Nephron progenitor cell (in vitro differentiated cells): ENCODE measurements around the gene DCUN1D2.

ENCODE experiments used
- DNase-seq: peaks from one replicate; pipeline ENCODE4 v3.0.0; 2021
- H3K27ac Mint-ChIP-seq: 2 replicates; pipeline ENCODE4 v1.8.0; 2021; ENCODE audit warnings: mild to moderate bottlenecking, moderate library complexity, mixed read lengths
- H3K27me3 Mint-ChIP-seq: 2 replicates; pipeline ENCODE4 v1.8.0; 2021; ENCODE audit warnings: mild to moderate bottlenecking, low read depth, mixed read lengths; ENCODE audit not compliant: poor library complexity
- H3K36me3 Mint-ChIP-seq: 2 replicates; pipeline ENCODE4 v1.8.0; 2021; ENCODE audit warnings: low read depth, mixed read lengths
- H3K4me1 Mint-ChIP-seq: 2 replicates; pipeline ENCODE4 v1.8.0; 2021; ENCODE audit warnings: mixed read lengths
- H3K4me3 Mint-ChIP-seq: 2 replicates; pipeline ENCODE4 v1.8.0; 2021; ENCODE audit warnings: mild to moderate bottlenecking, moderate library complexity, mixed read lengths
- H3K9me3 Mint-ChIP-seq: 2 replicates; pipeline ENCODE4 v1.8.0; 2021; ENCODE audit warnings: mild to moderate bottlenecking, moderate library complexity, mixed read lengths
- TF ChIP-seq, protein P1 (sequence below): fragments of 200-600 bp; sonication (generic); IDR thresholded peaks from 2 replicates; pipeline ENCODE4 v1.5.0; 2021; ENCODE audit warnings: antibody characterized with exemption

DCUN1D2 gene

DNA sequence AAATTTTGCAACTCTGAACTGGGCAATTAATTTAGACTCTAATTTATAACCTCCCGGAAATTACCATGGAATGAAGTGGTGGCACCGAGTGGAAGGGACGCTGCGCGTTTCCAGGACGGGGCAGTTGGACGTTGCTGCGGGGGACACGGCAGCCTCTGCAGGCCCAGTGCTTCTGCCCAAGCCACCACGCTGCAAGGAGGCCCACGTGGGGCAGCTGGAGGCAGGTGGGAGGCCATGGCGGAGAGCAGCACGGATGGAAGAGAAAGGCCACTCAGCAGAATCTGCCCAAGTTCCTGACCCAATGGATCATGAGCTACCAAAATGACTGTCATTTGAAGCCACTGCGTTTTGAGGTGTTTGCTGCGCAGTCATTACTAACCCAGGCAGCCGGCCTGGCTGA, 26.0 kb downstream of the DCUN1D2 start:
- TF ChIP-seq, protein P1, sequence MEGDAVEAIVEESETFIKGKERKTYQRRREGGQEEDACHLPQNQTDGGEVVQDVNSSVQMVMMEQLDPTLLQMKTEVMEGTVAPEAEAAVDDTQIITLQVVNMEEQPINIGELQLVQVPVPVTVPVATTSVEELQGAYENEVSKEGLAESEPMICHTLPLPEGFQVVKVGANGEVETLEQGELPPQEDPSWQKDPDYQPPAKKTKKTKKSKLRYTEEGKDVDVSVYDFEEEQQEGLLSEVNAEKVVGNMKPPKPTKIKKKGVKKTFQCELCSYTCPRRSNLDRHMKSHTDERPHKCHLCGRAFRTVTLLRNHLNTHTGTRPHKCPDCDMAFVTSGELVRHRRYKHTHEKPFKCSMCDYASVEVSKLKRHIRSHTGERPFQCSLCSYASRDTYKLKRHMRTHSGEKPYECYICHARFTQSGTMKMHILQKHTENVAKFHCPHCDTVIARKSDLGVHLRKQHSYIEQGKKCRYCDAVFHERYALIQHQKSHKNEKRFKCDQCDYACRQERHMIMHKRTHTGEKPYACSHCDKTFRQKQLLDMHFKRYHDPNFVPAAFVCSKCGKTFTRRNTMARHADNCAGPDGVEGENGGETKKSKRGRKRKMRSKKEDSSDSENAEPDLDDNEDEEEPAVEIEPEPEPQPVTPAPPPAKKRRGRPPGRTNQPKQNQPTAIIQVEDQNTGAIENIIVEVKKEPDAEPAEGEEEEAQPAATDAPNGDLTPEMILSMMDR, result no peak
- H3K36me3 Mint-ChIP-seq, result peaks cover 51% of the 10 kb centered on the region
- H3K27me3 Mint-ChIP-seq, result no peaks in the 10 kb centered on the region
- H3K4me1 Mint-ChIP-seq, result peaks cover 16% of the 10 kb centered on the region
- no peak overlapping the region for H3K4me3 Mint-ChIP-seq
- H3K9me3 Mint-ChIP-seq, result no peaks in the 10 kb centered on the region
- H3K27ac Mint-ChIP-seq, result peak overlapping the region; percentile 57
- no peak for DNase-seq

DNA sequence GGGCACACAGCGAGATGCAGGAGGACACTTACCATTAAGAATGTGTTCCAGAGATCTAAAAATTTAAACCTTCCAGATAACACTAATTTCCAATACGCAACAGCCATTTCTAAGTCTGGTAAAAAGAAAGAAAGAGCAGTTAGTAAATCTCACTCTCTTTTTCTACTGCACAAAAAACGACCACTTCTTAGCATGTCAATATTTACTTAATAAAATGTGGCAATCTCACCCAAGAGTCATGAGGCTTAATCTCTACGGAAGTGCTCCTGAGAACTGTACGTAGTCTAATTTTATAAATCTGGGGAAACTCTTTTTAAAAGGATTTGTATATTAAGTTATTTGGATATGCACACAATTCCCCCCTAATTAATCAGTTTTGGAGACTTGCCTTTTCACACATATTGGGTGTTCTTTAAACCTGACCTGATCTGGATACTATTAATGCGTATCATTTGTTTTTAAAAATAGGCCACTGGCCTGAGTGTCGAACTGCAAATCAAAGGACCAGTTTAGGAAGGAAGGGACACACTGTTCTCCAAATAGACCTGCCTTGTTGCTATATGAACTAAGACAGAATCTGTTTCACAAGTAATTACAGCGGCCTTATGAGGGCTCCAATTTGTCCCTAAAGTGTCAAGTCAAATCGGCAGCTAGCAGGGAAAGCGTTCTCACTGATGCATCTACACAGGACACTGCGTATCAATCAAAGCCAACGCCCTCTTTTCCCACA, 29.3 kb downstream of the DCUN1D2 start:
- H3K27me3 Mint-ChIP-seq, result no peaks in the 10 kb centered on the region
- H3K4me1 Mint-ChIP-seq, result no peaks in the 10 kb centered on the region
- DNase-seq, result no peak
- TF ChIP-seq, protein P1, result no peak
- H3K36me3 Mint-ChIP-seq, result peaks cover 50% of the 10 kb centered on the region
- H3K27ac Mint-ChIP-seq, result no peak overlapping the region
- H3K9me3 Mint-ChIP-seq, result no peaks in the 10 kb centered on the region
- H3K4me3 Mint-ChIP-seq, result no peak overlapping the region

DNA sequence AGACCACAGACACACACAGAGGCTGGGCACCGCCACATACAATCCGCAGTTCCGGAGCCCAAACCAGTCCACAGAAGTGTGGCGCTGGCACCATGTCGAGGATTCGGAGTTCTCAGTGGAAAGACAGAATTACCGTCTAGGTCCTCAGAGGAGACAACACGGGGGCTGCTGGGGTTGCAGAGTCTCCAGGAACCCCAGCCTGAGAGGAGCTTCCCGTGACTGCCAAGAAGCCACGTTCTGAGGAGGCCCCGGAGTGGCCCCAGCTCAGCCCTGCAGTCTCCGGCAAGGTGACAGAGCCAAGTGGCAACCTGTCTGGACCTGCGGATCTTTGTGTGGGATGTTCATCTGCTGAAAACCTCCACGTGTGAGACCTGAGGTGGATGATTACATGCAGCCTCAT, 29.9 kb downstream of the DCUN1D2 start:
- peaks cover 2% of the 10 kb centered on the region for H3K27me3 Mint-ChIP-seq
- DNase-seq, result no peak

DNA sequence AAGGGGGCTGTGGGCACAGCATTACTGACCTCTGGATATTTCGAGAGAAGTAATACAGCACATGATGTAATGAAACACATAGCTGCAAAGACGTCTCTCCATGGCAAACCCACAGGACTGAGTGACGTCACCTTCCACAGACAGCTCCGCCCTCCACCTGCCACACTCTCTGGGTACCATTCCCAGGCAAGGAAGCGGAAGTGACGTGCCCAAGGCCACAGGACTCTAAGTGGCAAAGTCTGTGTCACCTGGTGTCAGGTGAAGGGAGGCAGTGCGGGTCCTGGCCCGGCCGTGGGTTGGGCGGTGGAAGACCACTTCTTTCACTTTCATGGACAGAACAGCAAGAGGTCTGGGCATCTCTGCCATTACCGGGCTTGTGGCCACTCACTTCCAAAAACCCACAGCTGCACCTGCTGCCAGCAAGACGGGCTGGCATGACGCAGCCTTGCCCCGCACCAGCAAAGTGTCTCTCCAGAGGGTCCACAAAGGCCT, 30.4 kb downstream of the DCUN1D2 start:
- H3K9me3 Mint-ChIP-seq, result no peaks in the 10 kb centered on the region
- no peak for DNase-seq
- peaks cover 56% of the 10 kb centered on the region for H3K36me3 Mint-ChIP-seq
- H3K4me1 Mint-ChIP-seq, result peaks cover under 1% of the 10 kb centered on the region
- H3K27me3 Mint-ChIP-seq, result peaks cover 4% of the 10 kb centered on the region
- TF ChIP-seq, protein P1, result no peak
- H3K4me3 Mint-ChIP-seq, result no peak overlapping the region
- H3K27ac Mint-ChIP-seq, result no peak overlapping the region

More for the DNA sequence above, 29.9 kb downstream of the DCUN1D2 start:
- no peak overlapping the region for H3K4me3 Mint-ChIP-seq
- TF ChIP-seq, protein P1, result no peak
- no peak overlapping the region for H3K27ac Mint-ChIP-seq
- H3K9me3 Mint-ChIP-seq, result no peaks in the 10 kb centered on the region
- no peaks in the 10 kb centered on the region for H3K4me1 Mint-ChIP-seq
- H3K36me3 Mint-ChIP-seq, result peaks cover 54% of the 10 kb centered on the region

DNA sequence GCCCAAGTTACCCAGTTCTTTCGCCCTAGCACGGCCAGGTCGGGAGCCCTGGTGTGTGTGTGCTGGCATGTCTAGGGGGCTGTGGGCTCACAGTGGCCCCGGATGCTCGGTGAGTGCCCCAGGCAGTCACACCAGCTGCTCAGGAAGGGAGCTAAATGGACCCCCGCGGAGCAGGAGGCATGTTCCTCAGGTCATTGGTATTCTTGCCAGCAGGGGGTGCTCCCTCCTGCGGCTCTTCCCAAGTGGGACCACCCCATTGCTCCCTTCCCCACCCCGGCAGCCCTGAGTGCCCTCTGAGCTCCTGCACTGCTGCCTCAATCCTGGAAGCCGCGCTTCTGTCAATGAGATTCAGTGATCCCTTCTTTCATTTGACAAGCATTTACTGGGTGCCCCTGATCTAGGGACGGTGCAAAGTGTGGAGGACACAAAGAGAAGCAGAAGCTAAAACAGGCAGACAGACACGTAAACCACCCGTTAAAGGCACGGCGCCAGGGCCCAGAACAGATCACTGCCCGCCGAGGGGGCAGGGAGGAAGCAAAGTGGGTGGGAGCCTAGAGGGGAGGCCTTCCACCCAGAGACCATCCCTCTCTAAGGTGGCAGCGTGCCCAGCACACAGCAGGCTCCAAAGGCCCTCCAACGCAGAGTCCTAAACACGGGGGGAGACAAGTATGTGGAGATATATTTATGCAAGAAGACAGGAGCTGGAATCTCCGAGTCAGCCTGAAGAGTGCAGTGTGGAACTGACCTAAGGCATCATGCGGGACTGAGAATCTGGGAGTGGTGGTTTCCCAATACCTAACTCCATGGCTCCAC, 32.1 kb downstream of the DCUN1D2 start:
- DNase-seq, result peak; percentile 46
- Mint-ChIP-seq H3K36me3 (peaks cover 65% of the 10 kb centered on the region), H3K27ac (no peak overlapping the region), H3K9me3 (no peaks in the 10 kb centered on the region), H3K27me3 (peaks cover 4% of the 10 kb centered on the region), H3K4me1 (peaks cover 14% of the 10 kb centered on the region), H3K4me3 (no peak overlapping the region)
- TF ChIP-seq, protein P1, result peak; percentile 52
